ENCODE results near the gene COX4I2.

The COX4I2 gene

GRCh38 chr20:31676609-31676989 lies 38.9 kb downstream of the COX4I2 start:
- no peak for DNase-seq (ENCODE audit: low read depth in 2 of 2)

- DNase-seq (ENCODE audit: low read depth in 2 of 2) = no peak
Measured at GRCh38 chr20:31677553-31678260, 40.0 kb downstream of the COX4I2 start.

- DNase-seq (ENCODE audit: low read depth in 2 of 2) = no peak
Measured at GRCh38 chr20:31678389-31679356, 41.0 kb downstream of the COX4I2 start.

- no peak for DNase-seq (ENCODE audit: low read depth in 2 of 2)
Measured at GRCh38 chr20:31679357-31680285, 41.9 kb downstream of the COX4I2 start.

- no peak for DNase-seq (ENCODE audit: low read depth in 2 of 2)
Measured at GRCh38 chr20:31680286-31681127, 42.8 kb downstream of the COX4I2 start.

GRCh38 chr20:31681128-31681727 lies 43.5 kb downstream of the COX4I2 start:
- no peak for DNase-seq (ENCODE audit: low read depth in 2 of 2)

- no peak for DNase-seq (ENCODE audit: low read depth in 2 of 2)
Measured at GRCh38 chr20:31681769-31682168, 44.1 kb downstream of the COX4I2 start.

GRCh38 chr20:31682352-31682751 lies 44.6 kb downstream of the COX4I2 start:
- DNase-seq (ENCODE audit: low read depth in 2 of 2) = no peak

GRCh38 chr20:31682927-31683326 lies 45.2 kb downstream of the COX4I2 start:
- no peak for DNase-seq (ENCODE audit: low read depth in 2 of 2)

GRCh38 chr20:31684153-31685015 lies 46.7 kb downstream of the COX4I2 start:
- no peak for DNase-seq (ENCODE audit: low read depth in 2 of 2)

- no peak for DNase-seq (ENCODE audit: low read depth in 2 of 2)
Measured at GRCh38 chr20:31685853-31686643, 48.3 kb downstream of the COX4I2 start.

GRCh38 chr20:31687777-31688176 lies 50.1 kb downstream of the COX4I2 start:
- DNase-seq (ENCODE audit: low read depth in 2 of 2) = no peak

GRCh38 chr20:31689141-31689540 lies 51.4 kb downstream of the COX4I2 start:
- no peak for DNase-seq (ENCODE audit: low read depth in 2 of 2)

- DNase-seq (ENCODE audit: low read depth in 2 of 2) = no peak
Measured at GRCh38 chr20:31690124-31690666, 52.5 kb downstream of the COX4I2 start.

- peak; percentile 45 to 48 for DNase-seq (ENCODE audit: low read depth in 2 of 2)
Measured at GRCh38 chr20:31691646-31692275, 54.0 kb downstream of the COX4I2 start.

GRCh38 chr20:31693402-31693801 lies 55.7 kb downstream of the COX4I2 start:
- no peak for DNase-seq (ENCODE audit: low read depth in 2 of 2)

GRCh38 chr20:31693987-31694661 lies 56.4 kb downstream of the COX4I2 start:
- DNase-seq (ENCODE audit: low read depth in 2 of 2) = no peak
